NCI-H748 (cell line): ENCODE results near the gene GREB1.

ENCODE experiments used
- DNase-seq: peaks from one replicate; lab custom pipeline; 2025; ENCODE audit not compliant: unreplicated experiment; lab: John Stamatoyannopoulos, UW

GREB1 gene

DNA sequence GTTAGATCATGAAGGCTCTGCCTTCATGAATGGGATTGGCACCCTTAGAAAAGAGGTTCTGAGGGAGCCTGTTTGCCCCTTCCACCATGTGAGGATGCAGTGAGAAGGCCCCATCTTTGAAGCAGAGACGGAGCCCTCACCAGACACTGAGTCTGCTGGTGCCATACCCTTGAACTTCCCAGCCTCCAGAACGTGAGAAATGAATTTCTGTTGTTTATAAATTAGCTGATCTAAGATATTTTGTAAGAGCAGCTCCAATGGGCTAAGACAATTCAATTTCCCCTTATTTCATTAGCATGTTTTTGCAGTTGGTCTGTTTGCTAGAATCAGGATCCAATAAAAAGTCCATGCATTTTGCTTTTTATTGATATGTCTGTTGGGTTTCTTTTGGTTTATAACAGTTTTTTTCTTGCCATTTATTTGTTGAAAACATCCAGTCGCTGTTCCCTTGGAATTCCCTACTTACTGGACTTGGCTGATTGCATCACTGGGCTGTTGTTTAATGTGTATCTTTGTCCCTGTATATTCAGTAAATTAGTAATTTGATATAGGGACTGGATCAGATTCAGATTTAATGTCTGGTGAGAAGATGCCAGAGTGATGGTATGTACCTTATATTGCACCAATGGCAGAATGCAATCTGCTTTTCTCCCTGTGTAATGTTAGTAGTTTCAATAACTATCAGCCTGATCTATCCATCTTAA lies 24.0 kb upstream of the GREB1 start:
- no peak for DNase-seq

DNA sequence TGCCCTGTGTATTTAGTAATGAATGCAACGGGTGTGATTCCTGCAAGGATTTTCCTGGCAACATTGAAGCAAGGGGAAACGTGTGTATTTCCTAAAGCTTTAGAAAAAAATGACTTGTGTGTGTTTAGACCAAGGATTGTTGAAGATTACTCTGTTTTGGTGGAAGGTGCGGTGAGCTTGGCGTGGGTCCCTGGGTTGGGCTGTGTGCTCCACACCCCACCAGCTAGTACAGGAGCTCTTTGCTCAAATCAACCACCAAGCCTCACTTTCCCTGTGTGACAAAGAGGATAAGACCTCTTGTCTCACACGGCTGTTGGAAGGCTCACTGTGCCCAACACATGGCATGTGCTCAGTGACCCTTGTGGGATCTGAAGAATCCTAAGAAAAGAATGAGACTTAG lies 21.4 kb upstream of the GREB1 start:
- no peak for DNase-seq

- no peak for DNase-seq
Measured at GRCh38 chr2:11513319-11513718, 20.5 kb upstream of the GREB1 start.

- DNase-seq: no peak
Measured at GRCh38 chr2:11514081-11514730, 19.6 kb upstream of the GREB1 start.

- DNase-seq: no peak
Measured at GRCh38 chr2:11514904-11515303, 18.9 kb upstream of the GREB1 start.

- no peak for DNase-seq
Measured at GRCh38 chr2:11515490-11515981, 18.3 kb upstream of the GREB1 start.

GRCh38 chr2:11516984-11517648 lies 16.7 kb upstream of the GREB1 start:
- DNase-seq: no peak

DNA sequence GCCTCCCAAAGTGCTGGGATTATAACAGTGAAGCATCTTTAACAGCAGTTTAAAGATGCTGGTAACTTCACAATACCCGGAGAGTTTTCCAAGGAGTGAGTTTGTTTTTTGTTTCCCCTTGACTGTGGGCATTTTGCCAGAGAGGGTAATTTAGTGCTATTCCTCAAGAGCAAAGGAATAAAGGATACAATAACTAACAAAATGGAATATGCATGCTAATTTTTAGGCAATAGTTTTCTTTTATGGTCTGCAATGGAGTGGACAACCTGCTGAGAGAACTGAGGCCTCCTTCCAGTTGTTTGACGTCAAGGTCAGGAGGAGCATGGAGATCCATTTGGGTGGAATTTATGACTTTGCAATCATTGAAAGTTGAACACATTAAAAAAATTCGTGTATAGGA lies 15.9 kb upstream of the GREB1 start:
- no peak for DNase-seq

- DNase-seq: no peak
Measured at GRCh38 chr2:11520092-11520693, 13.7 kb upstream of the GREB1 start.

DNA sequence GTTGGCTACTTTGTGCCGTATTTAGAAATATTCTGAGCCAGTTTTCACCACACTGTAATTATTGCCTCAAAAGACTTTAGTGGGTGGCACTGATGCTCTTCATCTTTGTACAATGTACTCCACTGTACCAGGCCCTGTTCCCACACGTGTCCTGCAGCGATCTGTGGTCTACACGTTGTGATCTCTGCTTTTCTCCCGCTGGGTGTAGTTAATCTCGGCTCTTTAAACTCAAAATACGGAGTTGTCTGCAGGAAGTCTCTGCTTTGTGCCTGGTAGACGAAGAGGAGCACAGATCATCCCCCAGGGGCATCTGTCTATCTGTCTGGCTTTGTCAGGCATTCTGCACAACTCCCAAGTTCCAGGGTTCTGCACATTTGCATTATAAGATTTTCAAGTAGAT lies 12.1 kb upstream of the GREB1 start:
- no peak for DNase-seq

- no peak for DNase-seq
Measured at GRCh38 chr2:11524470-11524869, 9.4 kb upstream of the GREB1 start.

DNA sequence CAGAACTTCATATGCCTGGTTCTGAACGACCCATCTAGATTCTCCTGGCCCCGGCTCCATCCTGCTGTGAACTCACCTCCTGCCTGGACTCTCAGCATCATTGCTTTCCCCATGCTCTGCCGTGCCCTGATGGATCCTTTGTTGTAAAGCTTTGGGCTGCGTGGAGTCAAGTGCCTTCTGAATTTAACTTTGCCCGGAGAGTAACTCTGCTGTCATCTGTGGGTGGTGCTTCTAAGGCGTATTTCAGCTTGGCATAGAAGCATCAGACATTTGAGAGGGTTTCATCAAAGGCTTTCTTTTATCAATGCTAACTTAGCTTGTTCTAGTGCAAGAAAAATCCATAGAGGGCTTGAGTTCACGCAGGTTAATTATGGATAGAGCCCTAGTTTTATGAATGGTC lies 8.1 kb upstream of the GREB1 start:
- DNase-seq: no peak

DNA sequence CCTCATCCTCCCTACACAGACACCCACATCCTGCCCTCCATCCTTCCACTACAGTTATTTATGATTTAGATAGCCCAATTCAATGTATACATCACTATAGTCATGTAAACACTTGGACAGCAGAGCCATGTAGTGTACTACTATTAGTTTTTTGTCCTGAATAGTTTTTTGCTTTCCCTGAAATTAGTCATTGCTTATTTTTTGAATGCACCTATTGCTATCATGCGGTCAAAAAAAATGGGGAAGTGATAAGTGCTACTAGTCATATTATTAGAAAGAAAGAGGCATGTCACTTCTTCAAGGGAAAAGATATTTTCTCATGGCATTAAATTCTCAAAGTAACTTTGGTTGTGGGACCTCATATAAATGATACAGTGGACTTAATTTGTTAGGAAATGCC lies 6.8 kb upstream of the GREB1 start:
- no peak for DNase-seq

DNA sequence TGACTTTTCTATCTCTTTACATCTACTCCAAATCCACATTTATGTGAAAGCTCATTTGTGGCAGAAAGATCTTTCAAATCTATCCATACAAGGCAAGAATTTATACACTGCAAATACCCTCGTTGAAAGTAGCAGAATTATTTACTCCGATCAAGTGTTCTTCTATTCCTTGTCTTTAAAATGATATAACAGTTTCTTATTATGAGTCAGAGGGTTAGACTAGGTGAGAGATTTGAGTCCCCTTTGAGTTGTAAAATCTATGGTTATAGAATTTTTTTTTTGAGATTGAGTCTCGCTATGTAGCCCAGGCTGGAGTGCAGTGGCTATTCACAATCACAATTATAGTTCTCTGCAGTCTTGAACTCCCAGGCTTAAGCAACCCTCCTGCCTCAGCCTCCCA lies 5.6 kb upstream of the GREB1 start:
- no peak for DNase-seq

DNA sequence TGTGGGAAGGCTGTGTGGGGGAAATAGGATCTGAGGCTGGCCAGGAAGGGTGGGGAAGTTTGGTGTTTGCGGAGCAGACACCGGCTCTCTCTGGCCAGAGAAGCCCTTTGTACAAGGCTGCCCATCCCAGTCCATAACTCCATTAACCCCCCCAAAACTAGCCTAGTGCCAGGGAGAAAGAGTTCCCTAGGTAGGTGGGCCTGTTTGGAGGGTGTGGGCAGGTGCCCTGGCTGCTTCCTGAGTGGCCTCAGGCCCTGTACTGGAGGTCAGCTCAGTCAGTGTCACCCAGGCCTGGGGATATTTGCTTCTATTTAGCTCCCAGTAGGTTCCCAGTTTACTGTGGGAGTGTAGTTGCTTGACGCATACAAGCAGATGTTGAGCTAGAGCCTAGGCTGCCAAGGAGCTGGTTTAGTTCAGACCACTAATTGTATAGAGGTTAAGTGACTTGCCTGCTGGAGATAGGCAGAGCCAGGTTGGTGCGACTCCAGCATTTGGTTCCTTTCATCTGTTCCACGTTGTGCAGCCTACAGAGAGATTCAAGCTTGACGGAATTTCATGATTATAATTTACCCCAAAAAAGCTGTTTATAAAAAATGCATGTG lies 2.9 kb upstream of the GREB1 start:
- DNase-seq: no peak

GRCh38 chr2:11532416-11533055 lies 1.3 kb upstream of the GREB1 start:
- DNase-seq: peak; percentile 34

- no peak for DNase-seq
Measured at GRCh38 chr2:11534071-11534745, 363 bp downstream of the GREB1 start.

DNA sequence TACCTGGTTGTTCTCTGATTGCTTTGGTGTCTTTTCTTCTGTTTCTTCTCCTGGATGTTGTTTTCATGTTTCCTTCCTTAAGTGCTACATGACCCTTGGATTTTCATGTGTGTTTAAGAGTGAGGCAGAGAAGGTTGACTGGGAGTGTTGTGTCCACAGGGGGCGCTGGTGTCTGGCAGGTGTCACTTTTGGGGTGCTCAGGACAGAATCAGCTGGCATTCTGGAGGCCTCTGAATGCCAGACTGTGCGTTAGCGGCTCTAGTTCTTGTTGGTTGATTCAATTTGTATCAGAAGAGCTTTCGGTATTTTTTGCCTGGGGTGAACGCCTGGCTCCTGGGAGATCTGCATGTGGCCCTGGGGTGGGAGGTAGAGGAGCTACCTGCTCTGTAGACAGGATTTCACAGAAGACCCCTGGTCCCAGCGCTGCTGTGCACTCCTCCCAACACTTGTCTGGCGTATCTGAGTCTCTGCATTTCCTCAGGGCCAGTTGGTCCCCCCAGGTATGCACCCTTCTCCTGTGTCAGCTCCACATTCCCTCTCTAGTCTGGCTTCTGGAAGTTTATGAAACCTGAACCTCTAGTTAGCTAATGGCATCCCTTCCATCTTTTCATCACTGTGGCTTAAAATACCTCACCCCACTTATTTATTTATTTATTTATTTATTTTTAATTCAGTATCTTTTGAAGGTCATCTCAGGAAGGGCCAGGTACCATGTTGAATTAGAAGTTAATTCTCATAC lies 1.1 kb downstream of the GREB1 start:
- DNase-seq: no peak

DNA sequence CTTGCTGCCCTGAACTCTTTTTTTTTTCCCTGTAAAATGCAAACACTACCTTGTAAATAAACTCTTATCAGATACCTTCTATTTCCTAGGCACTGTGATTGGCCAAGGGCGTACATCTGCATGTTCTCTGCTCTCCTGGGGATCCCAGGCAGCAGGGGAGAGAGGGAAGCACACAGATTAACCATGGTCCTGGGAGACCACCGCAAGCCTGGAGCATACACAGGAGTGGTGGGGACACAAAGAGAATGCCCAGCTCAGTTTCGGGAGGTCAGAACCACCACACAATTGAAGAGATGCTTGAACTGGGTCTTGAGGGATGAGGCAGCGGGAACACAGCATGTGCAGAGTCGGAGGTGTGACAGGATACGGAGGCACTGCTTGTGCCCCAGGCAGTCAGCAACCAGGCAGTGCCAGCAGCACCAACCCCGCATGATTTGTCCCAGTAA lies 2.1 kb downstream of the GREB1 start:
- DNase-seq: no peak

DNA sequence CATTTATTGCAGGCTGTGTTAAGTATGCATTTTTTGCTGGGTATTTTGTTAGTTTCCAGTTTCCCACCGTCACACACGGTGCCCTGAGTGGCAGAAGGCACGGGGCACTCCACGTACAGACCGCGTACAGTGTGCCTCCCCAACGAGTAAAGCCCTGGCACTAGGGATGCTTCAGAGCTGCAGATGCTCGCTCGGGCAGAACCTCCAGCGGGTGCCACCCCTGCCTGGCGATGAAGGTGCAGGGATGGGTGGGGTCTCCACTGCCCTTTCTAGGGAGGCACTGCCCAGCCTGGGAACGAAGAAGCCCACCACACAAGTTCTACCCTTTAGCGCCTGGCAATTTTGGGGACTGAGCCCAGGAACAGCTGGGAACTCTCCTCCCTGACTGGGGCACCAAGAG lies 4.1 kb downstream of the GREB1 start:
- no peak for DNase-seq
